Body of pancreas (tissue), 4 donors: Measurements from ENCODE around the gene ABLIM1. TPM values are rescaled to one million over a fixed set of nuclear protein-coding genes. Genes with fewer than 3 reads are reported as not detected.

Experiments used
- ATAC-seq: fragments of 150-250 bp; one replicate; pipeline ENCODE4 v1.9.1; 2016
- DNase-seq, 4 donors: peaks; one replicate each; pipeline ENCODE4 v3.0.0-alpha.2; 2019
- H3K27ac ChIP-seq, 4 donors: fragments of 200-600 bp; sonication (generic); 1 replicate in 3 of 4; 2 replicates in 1 of 4; pipeline versions ENCODE4 v1.5.1 to v1.6.1; 2016 to 2019; ENCODE audit warnings: mild to moderate bottlenecking in 1 of 4, mixed read lengths in 1 of 4, moderate library complexity in 1 of 4
- H3K27me3 ChIP-seq, 2 donors: fragments of 200-600 bp; sonication (generic); one replicate each; pipeline ENCODE4 v1.6.0; 2016; ENCODE audit warnings: mild to moderate bottlenecking in 1 of 2
- H3K36me3 ChIP-seq, 2 donors: fragments of 200-600 bp; sonication (generic); replicated peaks in 1 of 2; 2 replicates each; pipeline ENCODE4 v1.5.1; 2016; ENCODE audit warnings: low read depth in 2 of 2; ENCODE audit not compliant: insufficient read depth in 1 of 2
- H3K4me1 ChIP-seq: fragments of 200-600 bp; sonication (generic); one replicate; pipeline ENCODE4 v1.6.0; 2016
- H3K4me3 ChIP-seq, 2 donors: fragments of 200-600 bp; sonication (generic); 1 replicate in 1 of 2; 2 replicates in 1 of 2; pipeline ENCODE4 v1.5.1; 2016 to 2019
- H3K9me3 ChIP-seq, 3 donors: fragments of 200-600 bp; sonication (generic); 1 replicate in 2 of 3; 2 replicates in 1 of 3; pipeline ENCODE4 v1.5.1; 2016
- POLR2A ChIP-seq, 3 donors: fragments of 450-650 bp; IDR thresholded peaks; one replicate each; pipeline ENCODE4 v1.6.1; 2016; ENCODE audit warnings: antibody characterized with exemption in 3 of 3, mild to moderate bottlenecking in 2 of 3
- WGBS, 2 donors: methylation state at CpG; one replicate each; pipeline ENCODE4 v1.1.5; 2017; 5-methylcytosine and 5-hydroxymethylcytosine counted together
- intact Hi-C: fragments of 100-400 bp; cut with DNase I; formaldehyde crosslinking; loops from one replicate; pipeline ENCODE4 v1.15.1; 2023
- total RNA-seq, 2 donors: library from RNA; depleted of rRNA; stranded (reverse); fragments of >200 nt; gene quantifications; one replicate each; pipeline ENCODE4 v1.1.0, GENCODE V29; 2016
- TF ChIP-seq, protein P1 (sequence below), 7 experiments: fragments of 450-650 bp in 4 of 7; fragments of 200-600 bp in 3 of 7; sonication (generic) in 3 of 7; IDR thresholded peaks; one replicate each; pipeline ENCODE4 v1.5.1; 2016 to 2019; ENCODE audit warnings: antibody characterized with exemption in 7 of 7

ABLIM1 gene
- total RNA-seq, 2 donors from 2014 or later: 34.6 to 54.7 TPM

- H3K9me3 ChIP-seq: no peaks in the 10 kb centered on the region
- H3K27me3 ChIP-seq: no peaks in the 10 kb centered on the region
- no peak for TF ChIP-seq POLR2A (IDR thresholded peaks at IDR 0.05)
- TF ChIP-seq, protein P1, sequence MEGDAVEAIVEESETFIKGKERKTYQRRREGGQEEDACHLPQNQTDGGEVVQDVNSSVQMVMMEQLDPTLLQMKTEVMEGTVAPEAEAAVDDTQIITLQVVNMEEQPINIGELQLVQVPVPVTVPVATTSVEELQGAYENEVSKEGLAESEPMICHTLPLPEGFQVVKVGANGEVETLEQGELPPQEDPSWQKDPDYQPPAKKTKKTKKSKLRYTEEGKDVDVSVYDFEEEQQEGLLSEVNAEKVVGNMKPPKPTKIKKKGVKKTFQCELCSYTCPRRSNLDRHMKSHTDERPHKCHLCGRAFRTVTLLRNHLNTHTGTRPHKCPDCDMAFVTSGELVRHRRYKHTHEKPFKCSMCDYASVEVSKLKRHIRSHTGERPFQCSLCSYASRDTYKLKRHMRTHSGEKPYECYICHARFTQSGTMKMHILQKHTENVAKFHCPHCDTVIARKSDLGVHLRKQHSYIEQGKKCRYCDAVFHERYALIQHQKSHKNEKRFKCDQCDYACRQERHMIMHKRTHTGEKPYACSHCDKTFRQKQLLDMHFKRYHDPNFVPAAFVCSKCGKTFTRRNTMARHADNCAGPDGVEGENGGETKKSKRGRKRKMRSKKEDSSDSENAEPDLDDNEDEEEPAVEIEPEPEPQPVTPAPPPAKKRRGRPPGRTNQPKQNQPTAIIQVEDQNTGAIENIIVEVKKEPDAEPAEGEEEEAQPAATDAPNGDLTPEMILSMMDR (IDR thresholded peaks at IDR 0.05): no peak
- intact Hi-C loops: no loop called here
- H3K36me3 ChIP-seq: no peaks in the 10 kb centered on the region
- H3K4me1 ChIP-seq: peaks cover 41% of the 10 kb centered on the region
- H3K27ac ChIP-seq: no peak overlapping the region
- no peak overlapping the region for H3K4me3 ChIP-seq
- ATAC-seq: no peak
- no peak for DNase-seq
- WGBS, 2 donors: 89 to 94% methylated on average over 1 of the region's 1 CpG
Measured at GRCh38 chr10:114626841-114627240, 31.2 kb downstream of the ABLIM1 start.

GRCh38 chr10:114624951-114625780 is 32.9 kb downstream of the ABLIM1 start:
- ATAC-seq (no peak), DNase-seq (no peak)
- intact Hi-C loops: no loop called here
- Histone ChIP-seq H3K9me3 (no peaks in the 10 kb centered on the region), H3K36me3 (no peaks in the 10 kb centered on the region), H3K4me1 (peaks cover 39% of the 10 kb centered on the region), H3K27ac (peak overlapping the region; percentile 40 to 81 (median 74)), H3K27me3 (no peaks in the 10 kb centered on the region), H3K4me3 (no peak overlapping the region)
- TF ChIP-seq POLR2A (IDR thresholded peaks at IDR 0.05): no peak
- TF ChIP-seq, protein P1 (IDR thresholded peaks at IDR 0.05): no peak
- WGBS, 2 donors: 85 to 86% methylated on average over 4 to 5 of the region's 5 CpGs

- Histone ChIP-seq H3K4me3 (no peak overlapping the region), H3K27me3 (no peaks in the 10 kb centered on the region), H3K27ac (peak overlapping the region; percentile 60 to 81 (median 74)), H3K4me1 (peaks cover 39% of the 10 kb centered on the region), H3K9me3 (no peaks in the 10 kb centered on the region), H3K36me3 (no peaks in the 10 kb centered on the region)
- intact Hi-C loops: no loop called here
- 88% methylated on average over 2 of the region's 2 CpGs for WGBS, 2 donors
- TF ChIP-seq, protein P1 (IDR thresholded peaks at IDR 0.05): no peak
- TF ChIP-seq POLR2A (IDR thresholded peaks at IDR 0.05): no peak
- DNase-seq (no peak), ATAC-seq (no peak)
Measured at GRCh38 chr10:114624422-114624821, 33.7 kb downstream of the ABLIM1 start.

- DNase-seq (peak; percentile 26 to 66 (median 52)), ATAC-seq (peak; percentile 97)
- Histone ChIP-seq H3K9me3 (no peaks in the 10 kb centered on the region), H3K4me3 (no peak overlapping the region), H3K27me3 (no peaks in the 10 kb centered on the region), H3K27ac (peak overlapping the region; percentile 60 to 81 (median 74)), H3K4me1 (peaks cover 39% of the 10 kb centered on the region), H3K36me3 (no peaks in the 10 kb centered on the region)
- WGBS, 2 donors: 33 to 47% methylated on average over 2 of the region's 2 CpGs
- peak in 1 of 3 donors; percentile 17 for TF ChIP-seq POLR2A (IDR thresholded peaks at IDR 0.05)
- TF ChIP-seq, protein P1 (IDR thresholded peaks at IDR 0.05): peak in 4 of 7 experiments; percentile 13 to 35 (median 22)
- intact Hi-C loops: no loop called here
Measured at GRCh38 chr10:114623661-114624294, 34.3 kb downstream of the ABLIM1 start.
